Measurements from ENCODE around the gene TOM1L1.

The TOM1L1 gene

GRCh38 chr17:54948380-54948779 is 47.7 kb downstream of the TOM1L1 start:
- peak; percentile 92 for DNase-seq

- no peak for DNase-seq
These were observed 49.5 kb downstream of the TOM1L1 start for GRCh38 chr17:54950116-54950515.

DNA sequence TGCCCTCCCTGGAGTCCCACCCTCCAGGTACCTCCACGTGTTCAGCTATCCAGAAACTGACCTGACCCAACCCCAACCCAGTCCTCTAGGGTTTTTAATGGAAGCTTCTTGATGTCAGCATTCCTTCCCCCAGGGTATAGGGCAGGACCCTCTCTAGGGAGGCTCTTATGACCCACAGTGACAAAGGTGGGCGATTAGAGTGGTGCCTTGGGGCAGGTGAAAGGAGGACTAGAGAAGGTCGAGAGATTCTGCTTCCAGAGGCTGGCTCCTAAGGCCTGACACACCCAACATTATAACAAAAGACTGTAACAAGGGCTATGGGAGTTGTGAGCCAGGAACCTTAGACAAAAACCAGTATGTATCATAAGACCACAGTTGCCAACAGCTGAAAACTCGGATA is 50.6 kb downstream of the TOM1L1 start:
- no peak for DNase-seq

DNA sequence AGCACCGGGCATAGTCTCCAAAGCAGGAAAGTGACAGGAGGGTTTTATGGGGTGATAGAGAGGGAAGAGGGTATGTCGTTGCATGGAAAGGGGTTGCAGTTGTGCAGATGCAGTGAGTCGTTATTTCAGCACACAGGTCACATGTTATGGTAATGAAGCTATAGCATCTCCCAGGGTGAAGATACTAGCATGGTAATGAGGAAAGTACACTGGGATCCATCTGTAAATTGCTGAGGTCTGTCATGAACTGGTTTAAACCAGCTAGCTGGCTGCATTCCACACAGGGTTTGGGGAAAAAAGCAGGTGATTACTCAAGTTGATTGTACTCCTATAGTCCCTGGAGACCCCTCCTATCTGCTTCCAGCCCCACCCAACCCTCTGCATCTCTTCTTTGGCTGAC is 56.1 kb downstream of the TOM1L1 start:
- DNase-seq = no peak

- DNase-seq = peak; percentile 32
These were observed 67.1 kb downstream of the TOM1L1 start for GRCh38 chr17:54967621-54968261.

DNA sequence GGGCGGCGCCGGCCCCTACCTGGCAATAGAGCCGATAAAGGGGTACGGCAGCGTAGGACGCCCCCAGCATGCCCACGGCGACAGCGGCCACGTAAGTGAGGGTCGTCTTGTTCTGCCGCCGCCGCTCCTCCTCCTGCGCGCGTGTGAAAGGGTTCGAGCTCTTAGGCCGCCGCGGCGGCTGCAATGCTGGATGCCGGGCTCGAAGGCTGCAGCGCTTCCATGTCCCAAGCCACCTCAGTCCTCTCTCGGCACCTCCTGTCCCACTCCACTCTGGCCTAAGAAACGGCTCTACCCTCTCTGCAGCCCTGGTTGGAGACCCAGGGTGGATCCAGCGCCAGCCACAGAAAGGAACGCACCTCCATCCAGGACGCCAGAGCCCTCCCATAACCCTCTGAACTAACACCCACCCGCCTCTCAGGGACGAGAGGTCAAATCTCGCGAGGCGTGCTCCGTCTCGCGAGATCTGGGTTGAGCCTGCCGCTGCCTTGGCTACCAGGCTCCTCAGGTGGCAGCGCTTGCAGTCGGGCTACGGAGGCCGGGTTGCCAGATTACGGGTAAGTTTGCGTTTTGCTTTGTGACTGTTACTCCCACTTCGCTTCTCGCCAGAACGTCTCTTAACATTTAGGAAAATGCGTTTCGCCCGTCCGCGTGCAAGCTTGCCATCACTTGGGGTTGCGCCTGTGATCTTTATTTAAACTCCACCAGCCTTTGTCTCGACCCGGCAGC is 67.8 kb downstream of the TOM1L1 start, which contains the start of the genes COX11 and STXBP4:
Gene COX11 (minus strand): TSS at position 393 of the 726 bp plus-strand sequence. CDS start 8 bp downstream, at position 385.
Gene STXBP4 (plus strand): TSS at position 504 of the 726 bp plus-strand sequence. CDS start 17,455 bp downstream, outside the sequence.
- peak; percentile 96 for DNase-seq

- DNase-seq = peak; percentile 17
These were observed 68.3 kb downstream of the TOM1L1 start for GRCh38 chr17:54968988-54969332.

- DNase-seq = no peak
These were observed 69.3 kb downstream of the TOM1L1 start for GRCh38 chr17:54969658-54970572.

GRCh38 chr17:54971147-54971546 is 70.5 kb downstream of the TOM1L1 start:
- no peak for DNase-seq

- no peak for DNase-seq
These were observed 71.2 kb downstream of the TOM1L1 start for GRCh38 chr17:54971901-54972300.

DNA sequence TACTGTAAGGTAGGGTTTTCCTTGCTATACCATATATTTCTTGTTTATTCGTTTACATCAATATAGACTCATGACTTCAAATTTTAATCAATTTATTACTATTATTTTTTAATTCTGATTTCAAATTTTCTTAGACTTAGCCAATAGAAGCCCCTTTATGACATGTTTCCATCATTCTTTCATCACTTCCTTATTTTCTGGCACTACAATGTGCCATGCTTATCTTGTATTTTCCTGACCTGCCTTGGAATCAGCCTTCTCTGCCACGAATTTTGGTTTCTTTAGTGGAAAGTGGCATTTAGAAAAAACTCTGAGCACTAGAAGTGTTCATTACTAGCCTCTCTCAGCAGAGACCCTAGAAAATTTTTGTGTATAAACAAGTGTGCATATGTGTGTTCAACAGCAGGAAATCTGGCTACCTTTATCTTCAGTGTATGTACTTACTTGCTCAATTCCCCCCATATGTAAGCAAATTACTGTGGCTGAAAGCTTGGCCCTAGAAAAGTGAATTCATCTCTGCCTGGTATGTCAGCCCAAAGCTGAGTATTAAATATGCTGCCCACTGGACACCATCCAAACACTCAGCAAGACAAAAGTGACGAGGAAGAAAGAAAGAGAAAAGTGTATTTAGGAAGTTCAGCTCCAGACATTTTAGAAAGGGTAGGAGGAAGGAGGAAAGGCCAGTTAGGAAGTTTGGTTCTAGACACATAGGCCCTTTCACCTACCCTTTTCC is 71.9 kb downstream of the TOM1L1 start:
- DNase-seq = no peak

- no peak for DNase-seq
These were observed 74.1 kb downstream of the TOM1L1 start for GRCh38 chr17:54974759-54975158.

GRCh38 chr17:54976316-54976715 is 75.7 kb downstream of the TOM1L1 start:
- DNase-seq = no peak

- no peak for DNase-seq
These were observed 77.1 kb downstream of the TOM1L1 start for GRCh38 chr17:54977744-54978143.

DNA sequence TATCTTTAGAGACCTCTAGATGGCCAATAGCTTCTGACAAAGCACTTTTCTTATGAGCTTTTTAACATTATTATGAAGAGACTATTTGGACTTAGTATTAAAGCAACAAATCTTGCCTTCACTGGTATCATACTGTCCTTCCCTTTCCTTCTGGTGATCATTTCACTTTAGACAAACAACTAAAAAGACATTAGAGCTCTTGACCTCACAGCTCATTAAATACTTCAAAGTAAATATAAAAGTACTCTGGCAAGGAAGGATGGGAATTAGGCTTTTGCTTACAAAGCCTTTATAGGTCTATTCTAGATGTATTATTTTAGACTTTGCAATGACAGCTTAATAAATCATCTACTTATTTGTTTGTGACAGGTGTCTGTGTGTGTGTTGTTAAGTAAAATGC is 79.0 kb downstream of the TOM1L1 start:
- no peak for DNase-seq

GRCh38 chr17:54980375-54980774 is 79.7 kb downstream of the TOM1L1 start:
- no peak for DNase-seq

DNA sequence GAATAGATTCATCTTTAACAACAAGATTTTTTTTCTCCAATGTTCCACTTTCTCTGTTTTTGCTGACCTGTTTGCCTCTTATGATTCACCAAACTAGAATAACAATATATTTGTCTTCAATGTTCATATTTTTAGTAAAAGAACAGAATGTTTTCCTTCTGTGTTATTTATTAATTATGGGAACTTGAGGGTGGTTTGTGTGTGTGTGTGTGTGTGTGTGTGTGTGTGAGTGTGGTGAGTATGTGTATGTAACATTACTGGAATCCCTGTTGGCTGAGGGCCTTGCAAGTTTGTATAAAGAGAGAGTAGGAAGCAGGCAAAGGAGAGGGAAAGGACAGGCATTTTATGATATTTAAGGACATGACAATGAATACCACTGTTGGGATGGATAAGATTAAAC is 81.7 kb downstream of the TOM1L1 start:
- peak; percentile 36 for DNase-seq

- no peak for DNase-seq
These were observed 82.6 kb downstream of the TOM1L1 start for GRCh38 chr17:54983260-54983659.

- DNase-seq = peak; percentile 17
These were observed 84.8 kb downstream of the TOM1L1 start for GRCh38 chr17:54985476-54985875.

GRCh38 chr17:54990118-54990517 is 89.5 kb downstream of the TOM1L1 start:
- no peak for DNase-seq

DNA sequence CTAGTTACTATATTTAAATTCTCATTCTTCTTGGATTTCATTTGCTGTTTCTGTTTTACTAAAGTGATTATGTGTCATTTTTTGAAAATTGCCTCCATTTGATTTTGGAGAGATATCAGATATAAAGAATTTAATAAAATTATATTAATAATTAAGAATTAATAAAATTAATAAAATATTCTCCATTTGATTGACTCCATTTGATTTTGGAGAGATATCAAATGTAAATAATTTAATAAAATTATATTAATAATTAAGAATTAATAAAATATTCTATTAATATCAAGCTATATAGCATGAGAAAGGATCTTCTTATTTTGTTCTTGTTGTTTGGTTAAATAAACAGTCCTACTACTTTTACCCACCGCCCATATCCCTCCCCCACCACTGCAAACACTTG is 90.9 kb downstream of the TOM1L1 start:
- no peak for DNase-seq

GRCh38 chr17:54992797-54993639 is 92.4 kb downstream of the TOM1L1 start:
- peak; percentile 30 for DNase-seq
